ENCODE data around the gene HCN2. TPM values are rescaled to one million over a fixed set of nuclear protein-coding genes. Genes with fewer than 3 reads are reported as not detected.

Gene HCN2
- total RNA-seq, 1 donor from 2014 or later, result 0.25 TPM

- H3K27ac ChIP-seq, result no peak overlapping the region
- H3K9me3 ChIP-seq, result no peaks in the 10 kb centered on the region
- no peak for DNase-seq (ENCODE audit: extremely low spot score in 2 of 2)
- intact Hi-C loops (cut with DNase I), result no loop called here
- H3K36me3 ChIP-seq, result peaks cover 0 to 60% of the 10 kb centered on the region in 2 donors
- H3K4me1 ChIP-seq, result no peaks in the 10 kb centered on the region
- H3K27me3 ChIP-seq, result no peaks in the 10 kb centered on the region
- H3K4me3 ChIP-seq, result no peak overlapping the region
- no peak for TF ChIP-seq POLR2A (IDR thresholded peaks at IDR 0.05)
- no peak for TF ChIP-seq CTCF (IDR thresholded peaks at IDR 0.05)
- no peak for TF ChIP-seq POLR2AphosphoS5 (IDR thresholded peaks at IDR 0.05; ENCODE audit: insufficient read depth in 1 of 2, low read depth in 1 of 2)
These were observed 57.3 kb downstream of the HCN2 start for GRCh38 chr19:646779-647565.

- no peak overlapping the region for H3K4me3 ChIP-seq
- no peak overlapping the region for H3K27ac ChIP-seq
- no peak for DNase-seq (ENCODE audit: extremely low spot score in 2 of 2)
- no peaks in the 10 kb centered on the region for H3K27me3 ChIP-seq
- H3K4me1 ChIP-seq, result no peaks in the 10 kb centered on the region
- intact Hi-C loops (cut with DNase I), result no loop called here
- no peak for TF ChIP-seq POLR2AphosphoS5 (IDR thresholded peaks at IDR 0.05; ENCODE audit: insufficient read depth in 1 of 2, low read depth in 1 of 2)
- TF ChIP-seq CTCF (IDR thresholded peaks at IDR 0.05), result no peak
- TF ChIP-seq POLR2A (IDR thresholded peaks at IDR 0.05), result no peak
- H3K36me3 ChIP-seq, result peaks cover 0 to 61% of the 10 kb centered on the region in 2 donors
- no peaks in the 10 kb centered on the region for H3K9me3 ChIP-seq
These were observed 58.0 kb downstream of the HCN2 start for GRCh38 chr19:647566-648284.

GRCh38 chr19:648305-648704 lies 58.6 kb downstream of the HCN2 start:
- Histone ChIP-seq H3K27me3 (no peaks in the 10 kb centered on the region), H3K9me3 (no peaks in the 10 kb centered on the region), H3K27ac (no peak overlapping the region), H3K36me3 (peaks cover 0 to 67% of the 10 kb centered on the region in 2 donors), H3K4me3 (no peak overlapping the region), H3K4me1 (no peaks in the 10 kb centered on the region)
- TF ChIP-seq POLR2A (IDR thresholded peaks at IDR 0.05) (no peak), POLR2AphosphoS5 (IDR thresholded peaks at IDR 0.05; ENCODE audit: insufficient read depth in 1 of 2, low read depth in 1 of 2) (no peak), CTCF (IDR thresholded peaks at IDR 0.05) (no peak)
- intact Hi-C loops (cut with DNase I), result no loop called here
- DNase-seq (ENCODE audit: extremely low spot score in 2 of 2), result no peak

GRCh38 chr19:648904-649801 lies 59.5 kb downstream of the HCN2 start:
- intact Hi-C loops (cut with DNase I), result no loop called here
- H3K27me3 ChIP-seq, result no peaks in the 10 kb centered on the region
- TF ChIP-seq CTCF (IDR thresholded peaks at IDR 0.05), result no peak
- H3K9me3 ChIP-seq, result no peaks in the 10 kb centered on the region
- no peak for DNase-seq (ENCODE audit: extremely low spot score in 2 of 2)
- no peak overlapping the region for H3K27ac ChIP-seq
- H3K4me1 ChIP-seq, result no peaks in the 10 kb centered on the region
- H3K36me3 ChIP-seq, result peaks cover 0 to 69% of the 10 kb centered on the region in 2 donors
- no peak overlapping the region for H3K4me3 ChIP-seq

Data from vagina (tissue), 2 donors.